ENCODE data around the gene KMT2E. TPM values are rescaled to one million over a fixed set of nuclear protein-coding genes. Genes with fewer than 3 reads are reported as not detected.

The KMT2E gene
- total RNA-seq, 1 experiment from 2014 or later, result 52.3 TPM

DNA sequence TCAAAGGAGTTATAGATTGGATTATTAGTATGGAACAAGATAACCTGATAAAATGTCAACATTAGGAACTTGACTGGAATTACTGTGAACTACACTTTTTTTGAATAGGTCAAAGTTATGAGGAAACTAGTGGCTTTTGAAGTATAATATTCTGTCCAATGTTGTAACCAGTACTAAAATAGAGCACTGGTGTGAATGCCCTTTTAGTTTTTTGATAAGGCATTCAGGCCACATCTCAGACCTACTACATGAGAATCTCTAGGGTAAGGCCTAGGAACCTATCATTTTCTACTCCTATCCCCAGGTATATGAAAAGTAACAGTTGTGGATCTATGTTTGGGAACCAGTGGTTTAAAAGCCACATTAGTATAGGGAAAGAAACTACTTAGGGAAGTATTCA lies 16.4 kb downstream of the KMT2E start:
- ATAC-seq (no peak), DNase-seq (ENCODE audit: low spot score) (no peak)
- H3K27ac Mint-ChIP-seq, result no peak overlapping the region
- ChIA-PET CTCF (no interaction called here), POLR2A (no interaction called here)
- H3K4me1 Mint-ChIP-seq, result peaks cover 17% of the 10 kb centered on the region
- TF ChIP-seq ZNF232 (CRISPR knock-in tag; IDR thresholded peaks at IDR 0.05) (no peak), ZNF263 (CRISPR knock-in tag; IDR thresholded peaks at IDR 0.05; ENCODE audit: low read depth) (no peak), JUN (CRISPR knock-in tag; IDR thresholded peaks at IDR 0.05) (no peak), CREB1 (CRISPR knock-in tag; IDR thresholded peaks at IDR 0.05) (no peak), TP53 (CRISPR knock-in tag; IDR thresholded peaks at IDR 0.05) (no peak), SP1 (CRISPR knock-in tag; conservative IDR thresholded peaks at IDR 0.05) (no peak), ELF4 (CRISPR knock-in tag; IDR thresholded peaks at IDR 0.05; ENCODE audit: low read depth) (no peak), ZNF396 (CRISPR knock-in tag; IDR thresholded peaks at IDR 0.05; ENCODE audit: borderline replicate concordance) (no peak), CREM (CRISPR knock-in tag; IDR thresholded peaks at IDR 0.05) (no peak), HMGA2 (CRISPR knock-in tag; IDR thresholded peaks at IDR 0.05) (no peak)
- TF ChIP-seq, protein P1, sequence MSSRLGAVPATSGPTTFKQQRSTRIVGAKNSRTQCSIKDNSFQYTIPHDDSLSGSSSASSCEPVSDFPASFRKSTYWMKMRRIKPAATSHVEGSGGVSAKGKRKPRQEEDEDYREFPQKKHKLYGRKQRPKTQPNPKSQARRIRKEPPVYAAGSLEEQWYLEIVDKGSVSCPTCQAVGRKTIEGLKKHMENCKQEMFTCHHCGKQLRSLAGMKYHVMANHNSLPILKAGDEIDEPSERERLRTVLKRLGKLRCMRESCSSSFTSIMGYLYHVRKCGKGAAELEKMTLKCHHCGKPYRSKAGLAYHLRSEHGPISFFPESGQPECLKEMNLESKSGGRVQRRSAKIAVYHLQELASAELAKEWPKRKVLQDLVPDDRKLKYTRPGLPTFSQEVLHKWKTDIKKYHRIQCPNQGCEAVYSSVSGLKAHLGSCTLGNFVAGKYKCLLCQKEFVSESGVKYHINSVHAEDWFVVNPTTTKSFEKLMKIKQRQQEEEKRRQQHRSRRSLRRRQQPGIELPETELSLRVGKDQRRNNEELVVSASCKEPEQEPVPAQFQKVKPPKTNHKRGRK (CRISPR knock-in tag; IDR thresholded peaks at IDR 0.05; ENCODE audit: borderline replicate concordance), result no peak
- TF ChIP-seq, protein P2, sequence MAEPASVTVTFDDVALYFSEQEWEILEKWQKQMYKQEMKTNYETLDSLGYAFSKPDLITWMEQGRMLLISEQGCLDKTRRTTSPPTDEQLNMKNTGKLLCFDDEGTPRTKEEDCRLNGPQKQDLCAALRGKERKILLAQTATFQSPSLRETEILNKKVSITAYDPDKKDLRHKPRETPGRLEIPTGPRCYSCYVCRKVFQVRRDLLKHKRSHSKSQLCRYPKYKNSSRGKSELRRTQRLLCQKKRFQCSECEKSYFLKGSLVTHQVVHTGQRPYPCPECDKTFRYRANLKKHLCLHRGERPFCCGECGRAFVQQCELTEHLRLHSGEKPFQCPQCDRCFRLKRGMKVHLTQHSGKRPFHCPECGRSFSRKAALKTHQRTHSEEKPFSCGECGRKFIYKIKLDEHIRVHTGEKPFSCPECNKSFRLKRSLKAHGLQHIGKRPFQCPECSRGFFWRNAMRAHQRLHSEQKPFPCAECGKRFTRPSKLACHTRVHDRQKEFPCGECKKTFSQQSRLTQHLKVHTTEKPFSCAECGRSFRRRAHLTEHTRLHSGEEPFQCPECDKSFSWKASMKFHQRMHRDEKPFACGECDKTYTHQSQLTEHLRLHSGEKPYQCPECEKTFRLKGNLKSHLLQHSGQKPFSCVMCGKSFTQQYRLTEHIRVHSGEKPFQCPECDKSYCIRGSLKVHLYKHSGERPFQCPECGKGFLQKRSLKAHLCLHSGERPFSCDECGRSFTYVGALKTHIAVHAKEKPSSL (CRISPR knock-in tag; conservative IDR thresholded peaks at IDR 0.05), result no peak
- TF ChIP-seq, protein P3, sequence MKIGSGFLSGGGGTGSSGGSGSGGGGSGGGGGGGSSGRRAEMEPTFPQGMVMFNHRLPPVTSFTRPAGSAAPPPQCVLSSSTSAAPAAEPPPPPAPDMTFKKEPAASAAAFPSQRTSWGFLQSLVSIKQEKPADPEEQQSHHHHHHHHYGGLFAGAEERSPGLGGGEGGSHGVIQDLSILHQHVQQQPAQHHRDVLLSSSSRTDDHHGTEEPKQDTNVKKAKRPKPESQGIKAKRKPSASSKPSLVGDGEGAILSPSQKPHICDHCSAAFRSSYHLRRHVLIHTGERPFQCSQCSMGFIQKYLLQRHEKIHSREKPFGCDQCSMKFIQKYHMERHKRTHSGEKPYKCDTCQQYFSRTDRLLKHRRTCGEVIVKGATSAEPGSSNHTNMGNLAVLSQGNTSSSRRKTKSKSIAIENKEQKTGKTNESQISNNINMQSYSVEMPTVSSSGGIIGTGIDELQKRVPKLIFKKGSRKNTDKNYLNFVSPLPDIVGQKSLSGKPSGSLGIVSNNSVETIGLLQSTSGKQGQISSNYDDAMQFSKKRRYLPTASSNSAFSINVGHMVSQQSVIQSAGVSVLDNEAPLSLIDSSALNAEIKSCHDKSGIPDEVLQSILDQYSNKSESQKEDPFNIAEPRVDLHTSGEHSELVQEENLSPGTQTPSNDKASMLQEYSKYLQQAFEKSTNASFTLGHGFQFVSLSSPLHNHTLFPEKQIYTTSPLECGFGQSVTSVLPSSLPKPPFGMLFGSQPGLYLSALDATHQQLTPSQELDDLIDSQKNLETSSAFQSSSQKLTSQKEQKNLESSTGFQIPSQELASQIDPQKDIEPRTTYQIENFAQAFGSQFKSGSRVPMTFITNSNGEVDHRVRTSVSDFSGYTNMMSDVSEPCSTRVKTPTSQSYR (CRISPR knock-in tag; IDR thresholded peaks at IDR 0.05), result no peak
- TF ChIP-seq, protein P4, sequence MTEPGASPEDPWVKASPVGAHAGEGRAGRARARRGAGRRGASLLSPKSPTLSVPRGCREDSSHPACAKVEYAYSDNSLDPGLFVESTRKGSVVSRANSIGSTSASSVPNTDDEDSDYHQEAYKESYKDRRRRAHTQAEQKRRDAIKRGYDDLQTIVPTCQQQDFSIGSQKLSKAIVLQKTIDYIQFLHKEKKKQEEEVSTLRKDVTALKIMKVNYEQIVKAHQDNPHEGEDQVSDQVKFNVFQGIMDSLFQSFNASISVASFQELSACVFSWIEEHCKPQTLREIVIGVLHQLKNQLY (CRISPR knock-in tag; IDR thresholded peaks at IDR 0.05), result no peak
- H3K4me3 Mint-ChIP-seq, result no peak overlapping the region
- no peaks in the 10 kb centered on the region for H3K9me3 Mint-ChIP-seq
- no peaks in the 10 kb centered on the region for H3K27me3 Mint-ChIP-seq (ENCODE audit: low read depth)
- H3K36me3 Mint-ChIP-seq, result no peaks in the 10 kb centered on the region

DNA sequence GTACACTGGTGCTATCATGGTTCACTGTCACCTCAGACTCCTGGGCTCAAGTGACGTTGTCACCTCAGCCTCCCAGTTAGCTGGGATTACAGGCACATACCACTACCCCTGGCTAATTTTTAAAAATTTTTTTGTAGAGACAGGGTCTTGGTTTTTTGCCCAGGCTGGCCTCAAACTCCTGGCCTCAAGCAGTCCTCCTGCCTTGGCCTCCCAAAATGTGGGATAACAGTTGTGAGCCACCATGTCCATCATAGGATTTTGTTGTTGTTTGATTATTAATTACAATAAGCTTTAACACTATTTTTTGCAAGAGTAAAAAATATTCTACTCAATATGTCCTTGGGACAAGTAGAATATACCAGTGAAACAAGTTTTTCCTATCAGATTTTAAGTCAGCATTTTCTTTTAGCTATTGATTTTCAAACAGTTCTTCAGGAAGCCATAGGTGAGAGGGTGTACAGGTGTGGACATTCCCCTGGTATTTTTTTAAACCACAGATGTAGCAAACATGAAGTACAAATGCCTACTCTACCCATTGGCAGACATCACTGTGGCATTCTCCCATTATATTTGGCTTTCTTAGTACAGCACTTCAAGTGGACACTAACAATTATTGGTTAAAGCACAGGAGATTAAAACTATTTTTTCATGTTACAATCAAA lies 18.7 kb downstream of the KMT2E start:
- no peak for ATAC-seq
- POLR2A ChIA-PET, result no interaction called here
- CTCF ChIA-PET, result no interaction called here

More for the DNA sequence above, 18.7 kb downstream of the KMT2E start:
- Mint-ChIP-seq H3K27ac (no peak overlapping the region), H3K4me3 (no peak overlapping the region), H3K27me3 (ENCODE audit: low read depth) (no peaks in the 10 kb centered on the region), H3K4me1 (peaks cover 14% of the 10 kb centered on the region), H3K9me3 (no peaks in the 10 kb centered on the region), H3K36me3 (no peaks in the 10 kb centered on the region)
- DNase-seq (ENCODE audit: low spot score), result no peak
- TF ChIP-seq, protein P5, sequence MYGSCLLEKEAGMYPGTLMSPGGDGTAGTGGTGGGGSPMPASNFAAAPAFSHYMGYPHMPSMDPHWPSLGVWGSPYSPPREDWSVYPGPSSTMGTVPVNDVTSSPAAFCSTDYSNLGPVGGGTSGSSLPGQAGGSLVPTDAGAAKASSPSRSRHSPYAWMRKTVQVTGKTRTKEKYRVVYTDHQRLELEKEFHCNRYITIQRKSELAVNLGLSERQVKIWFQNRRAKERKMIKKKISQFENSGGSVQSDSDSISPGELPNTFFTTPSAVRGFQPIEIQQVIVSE (CRISPR knock-in tag; IDR thresholded peaks at IDR 0.05; ENCODE audit: borderline replicate concordance), result no peak
- no peak for TF ChIP-seq NR3C1 (CRISPR knock-in tag; conservative IDR thresholded peaks at IDR 0.05; ENCODE audit: low read depth)
